Smooth muscle cell of the brain vasculature (primary cell): ENCODE results near the gene SIGLEC15.
A peak's percentile ranks its signal among the peaks of the same experiment; 100 is the strongest.
"Not testable (repeated sequence)": the region's sequence is repeated elsewhere in the genome, so short reads cannot be mapped to it uniquely, and the experiment has no call there.

Experiments used
- DNase-seq: peaks from one replicate; pipeline ENCODE4 v3.0.0-alpha.2; 2012; ENCODE audit warnings: low read depth, low spot score

Gene SIGLEC15

DNA sequence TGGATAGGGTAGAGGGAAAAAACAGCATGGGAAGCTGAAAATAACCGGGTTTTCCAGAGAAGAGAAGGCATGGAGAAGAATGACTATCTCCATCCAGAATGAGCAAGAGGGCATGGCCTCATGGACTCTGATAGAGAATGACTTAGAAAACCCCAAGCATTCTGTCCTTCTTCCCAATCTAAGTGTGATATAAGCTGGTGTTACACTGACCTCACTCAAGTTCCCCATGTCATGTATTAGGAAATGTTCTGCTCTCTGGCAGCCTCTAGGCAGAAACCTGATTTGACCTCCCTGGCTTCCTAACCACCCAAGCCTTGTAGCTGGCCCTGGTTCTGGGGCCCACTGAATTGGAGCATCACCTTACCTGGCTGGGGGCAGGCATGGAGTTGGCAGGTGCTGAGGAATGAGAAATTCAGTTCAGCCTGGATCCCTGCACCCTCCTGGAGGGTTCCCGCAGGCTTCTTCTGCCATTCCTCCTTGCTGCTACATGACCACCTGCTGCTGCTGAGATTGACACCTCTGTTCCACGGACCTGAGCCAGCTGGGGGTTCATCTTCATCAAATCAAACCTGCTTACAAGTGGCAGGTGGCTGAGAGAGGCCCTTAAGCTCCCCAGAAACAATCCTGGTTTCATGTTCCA, 5.2 kb upstream of the SIGLEC15 start:
- DNase-seq, result no peak

DNA sequence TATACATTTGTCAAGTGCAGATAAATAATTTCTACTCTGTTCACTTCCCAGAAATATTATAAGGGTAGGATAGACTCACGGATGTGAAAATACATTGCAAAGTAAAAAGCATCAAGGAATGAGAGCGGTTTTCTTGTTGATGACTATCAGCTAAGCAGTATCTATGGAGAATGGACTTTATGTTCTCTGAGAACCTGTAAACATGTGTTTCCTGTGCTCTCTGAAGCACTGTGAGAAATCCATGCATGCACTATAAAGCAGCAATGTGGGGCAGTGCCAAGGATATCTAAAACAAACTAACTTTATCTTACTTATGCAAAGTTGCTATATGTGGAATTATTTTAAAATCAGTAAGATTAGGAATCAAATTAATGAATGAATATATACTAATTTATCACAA, 4.4 kb upstream of the SIGLEC15 start:
- DNase-seq, result no peak

DNA sequence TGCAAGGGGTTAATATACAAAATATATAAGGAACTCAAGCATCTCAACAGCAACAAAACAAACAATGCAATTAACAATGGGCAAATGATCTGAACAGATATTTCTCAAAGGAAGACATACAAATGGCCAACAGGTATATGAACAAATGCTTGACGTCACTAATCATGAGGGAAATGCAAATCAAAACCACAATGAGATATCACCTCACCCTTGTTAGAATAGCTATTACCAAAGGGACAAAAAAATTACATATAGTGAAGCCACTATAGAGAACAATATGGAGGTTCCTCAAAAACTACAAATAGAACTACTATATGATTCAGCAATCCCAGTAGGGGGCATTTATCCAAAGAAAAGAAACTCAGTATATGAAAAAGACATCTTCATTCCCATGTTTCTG, 3.8 kb upstream of the SIGLEC15 start:
- no peak for DNase-seq

DNA sequence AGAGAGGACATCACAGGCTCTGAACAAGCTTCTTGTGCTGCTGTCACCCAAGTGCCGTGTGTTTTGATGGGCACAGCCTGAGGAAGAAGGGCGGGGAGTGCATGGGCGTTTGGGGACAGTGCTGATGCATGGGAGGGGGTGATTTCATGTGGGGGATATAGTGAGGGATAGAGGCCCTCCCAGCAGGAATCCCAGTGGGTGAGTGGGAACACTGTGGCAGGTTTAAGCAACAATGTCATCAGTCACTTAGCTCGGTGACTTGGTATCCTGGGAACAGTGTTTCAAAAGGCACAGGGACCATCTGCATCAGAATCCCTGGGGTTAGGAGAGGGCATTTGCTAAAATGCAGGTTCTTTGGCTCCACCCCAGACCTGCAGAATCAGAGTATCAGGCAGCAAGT, 609 bp downstream of the SIGLEC15 start:
- DNase-seq, result no peak

DNA sequence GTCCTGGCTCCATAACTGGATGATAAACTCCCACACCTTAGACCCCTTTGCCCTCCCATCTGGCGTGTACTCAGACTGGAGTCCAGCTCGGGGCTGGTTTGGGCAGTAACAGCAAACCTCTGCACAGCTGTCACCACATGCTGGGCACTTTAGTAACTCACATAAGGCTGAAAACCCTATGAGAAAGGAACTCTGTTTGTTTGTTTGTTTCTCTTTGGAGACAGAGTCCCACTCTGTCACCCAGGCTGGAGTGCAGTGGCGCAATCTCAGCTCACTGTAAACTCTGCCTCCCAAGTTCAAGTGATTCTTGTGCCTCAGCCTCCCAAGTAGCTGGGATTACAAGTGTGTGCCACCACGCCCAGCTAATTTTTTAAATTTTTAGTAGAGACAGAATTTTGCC, 1.2 kb downstream of the SIGLEC15 start:
- not testable (repeated sequence) for DNase-seq

DNA sequence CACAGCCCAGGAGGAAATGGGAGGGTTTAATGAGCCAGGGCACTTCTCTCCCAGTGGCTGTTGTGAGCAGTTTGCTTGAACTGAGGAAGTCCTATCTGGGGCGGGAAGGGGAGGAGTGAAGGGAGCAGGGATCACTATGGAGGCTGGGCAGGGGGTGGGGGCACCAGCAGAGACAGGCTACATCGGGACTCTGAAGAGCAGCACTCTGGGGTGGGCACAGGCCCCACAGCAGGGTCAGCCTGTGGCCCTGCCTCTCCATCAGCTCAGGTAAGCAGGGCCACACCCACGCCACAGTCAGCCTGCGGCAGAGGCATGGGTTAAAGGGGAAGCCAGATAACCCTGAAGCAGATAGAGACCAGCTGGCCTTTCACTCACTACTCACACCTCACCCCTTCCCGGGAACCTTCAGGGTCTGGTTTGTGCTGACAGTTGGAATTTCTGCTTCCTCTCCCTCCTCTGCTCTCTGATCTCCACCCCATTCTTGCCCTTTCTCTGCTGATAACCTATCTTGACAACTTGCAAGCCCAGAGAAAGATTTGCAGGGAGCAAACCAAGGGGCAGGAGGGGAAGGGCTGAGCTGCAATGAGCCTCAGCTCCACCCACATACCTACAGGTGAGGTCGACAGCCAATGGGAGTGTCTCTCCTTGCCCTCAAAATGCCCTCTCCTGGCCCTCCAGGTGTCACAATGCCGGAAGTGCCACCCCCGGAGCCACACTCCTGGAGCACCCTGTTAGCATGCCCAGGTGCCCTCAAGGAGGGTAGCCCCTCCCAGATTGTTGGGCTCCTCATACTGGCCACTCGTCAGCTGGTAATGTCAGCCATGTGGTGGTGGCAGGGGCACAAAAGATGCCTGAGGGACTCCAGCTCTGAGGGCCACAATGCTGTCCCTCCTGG, 3.7 kb downstream of the SIGLEC15 start:
- DNase-seq, result no peak

DNA sequence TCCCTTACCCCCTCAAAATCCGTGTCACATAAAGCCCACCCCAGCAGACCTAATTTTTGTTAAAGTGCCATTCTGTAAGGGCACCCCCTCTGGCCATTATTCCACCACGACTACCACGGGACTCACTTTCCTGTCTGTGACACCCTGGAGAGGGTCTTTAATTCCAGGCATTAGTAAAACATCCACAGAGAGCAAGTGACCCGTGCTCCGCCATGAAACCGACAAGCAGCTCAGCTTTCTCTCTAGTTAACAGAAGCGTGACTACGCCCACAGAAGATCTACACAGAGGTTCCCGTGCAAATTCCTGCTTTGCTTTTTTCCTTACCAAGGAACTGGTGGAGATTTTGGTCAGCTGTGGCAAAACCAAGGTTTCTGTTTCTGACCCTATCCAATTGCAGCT, 4.4 kb downstream of the SIGLEC15 start:
- no peak for DNase-seq

DNA sequence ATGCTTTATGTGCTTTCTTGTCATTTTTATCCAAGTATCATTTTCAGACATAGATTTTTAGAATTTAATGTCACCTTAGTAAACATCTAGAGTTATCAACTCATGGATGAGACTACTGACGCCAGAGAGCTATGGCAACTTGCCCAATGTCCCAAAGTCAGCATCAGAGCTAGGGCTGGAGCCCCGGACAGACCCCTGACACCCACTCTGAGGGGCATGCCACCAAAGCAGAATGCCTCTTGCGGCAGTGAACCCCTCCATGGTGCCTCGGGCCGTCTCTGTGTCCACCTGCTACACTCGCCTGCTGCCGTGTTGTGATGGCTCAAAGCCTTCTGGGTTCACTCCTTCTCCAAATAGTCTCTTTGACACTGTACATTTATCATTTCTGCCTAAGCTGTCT, 5.4 kb downstream of the SIGLEC15 start:
- DNase-seq, result no peak

DNA sequence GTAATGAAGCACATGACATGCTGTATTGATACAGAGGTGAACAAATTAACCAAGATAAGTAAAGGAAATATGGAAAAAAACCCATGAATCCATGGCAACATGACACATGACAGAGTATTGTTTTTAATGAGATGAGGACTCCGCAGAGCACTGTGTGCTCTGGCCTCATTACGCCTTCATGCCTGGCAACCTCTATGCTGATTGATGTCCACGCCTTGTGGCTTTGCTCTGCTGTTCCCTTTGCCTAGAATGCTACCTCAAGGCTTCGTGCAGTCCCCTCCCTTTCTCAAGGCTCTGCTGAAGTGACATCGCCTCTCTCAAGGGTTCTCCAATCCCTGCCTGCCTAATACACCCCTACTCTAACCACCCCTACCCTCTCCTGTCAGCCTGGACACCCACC, 8.4 kb downstream of the SIGLEC15 start:
- no peak for DNase-seq

DNA sequence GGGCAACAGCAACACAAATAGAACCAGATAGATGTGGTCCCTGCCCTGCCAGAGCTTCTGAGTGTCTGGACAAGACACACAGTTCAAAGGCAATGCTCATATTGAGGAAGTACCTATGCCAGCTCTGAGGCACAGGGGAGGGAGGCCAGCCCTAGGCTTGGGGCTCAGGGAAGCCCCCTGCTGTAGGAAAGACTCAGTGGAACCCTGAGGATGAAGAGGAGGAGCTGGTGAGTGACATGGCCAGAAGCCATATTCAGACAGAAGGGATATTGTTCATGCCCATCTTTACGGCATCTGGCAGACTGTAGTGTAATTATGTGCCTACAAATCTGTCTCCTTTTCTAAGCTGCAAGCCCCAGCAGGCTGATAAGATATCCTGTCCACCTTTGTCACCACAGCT, 8.8 kb downstream of the SIGLEC15 start:
- no peak for DNase-seq

DNA sequence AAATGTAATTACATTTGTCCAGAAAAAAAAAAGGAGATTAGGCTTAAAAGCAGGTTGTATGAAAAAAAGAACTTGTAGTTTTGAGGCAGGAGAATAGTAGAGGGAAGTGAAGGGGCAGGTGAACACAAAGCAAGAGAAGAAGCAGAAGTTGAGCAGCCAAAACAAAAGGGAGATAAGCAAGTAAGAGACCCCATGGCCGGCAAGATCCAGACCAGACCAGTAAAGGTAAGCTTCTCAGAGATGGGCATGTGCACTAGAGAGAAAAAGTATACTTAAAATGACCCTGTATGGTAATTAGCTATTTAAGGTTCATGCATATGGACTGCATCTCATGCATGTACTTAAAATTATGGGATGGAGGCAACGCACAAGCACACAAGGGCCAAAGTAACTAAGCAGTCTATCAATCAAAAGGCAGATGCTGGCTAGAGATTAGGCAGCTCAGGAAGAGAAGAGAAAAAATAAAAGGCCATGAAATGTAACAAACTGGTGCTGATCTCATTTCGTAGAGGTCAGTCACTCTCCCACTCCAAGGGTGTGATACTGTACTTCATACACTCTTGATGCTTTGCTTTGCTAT, 9.7 kb downstream of the SIGLEC15 start:
- no peak for DNase-seq

DNA sequence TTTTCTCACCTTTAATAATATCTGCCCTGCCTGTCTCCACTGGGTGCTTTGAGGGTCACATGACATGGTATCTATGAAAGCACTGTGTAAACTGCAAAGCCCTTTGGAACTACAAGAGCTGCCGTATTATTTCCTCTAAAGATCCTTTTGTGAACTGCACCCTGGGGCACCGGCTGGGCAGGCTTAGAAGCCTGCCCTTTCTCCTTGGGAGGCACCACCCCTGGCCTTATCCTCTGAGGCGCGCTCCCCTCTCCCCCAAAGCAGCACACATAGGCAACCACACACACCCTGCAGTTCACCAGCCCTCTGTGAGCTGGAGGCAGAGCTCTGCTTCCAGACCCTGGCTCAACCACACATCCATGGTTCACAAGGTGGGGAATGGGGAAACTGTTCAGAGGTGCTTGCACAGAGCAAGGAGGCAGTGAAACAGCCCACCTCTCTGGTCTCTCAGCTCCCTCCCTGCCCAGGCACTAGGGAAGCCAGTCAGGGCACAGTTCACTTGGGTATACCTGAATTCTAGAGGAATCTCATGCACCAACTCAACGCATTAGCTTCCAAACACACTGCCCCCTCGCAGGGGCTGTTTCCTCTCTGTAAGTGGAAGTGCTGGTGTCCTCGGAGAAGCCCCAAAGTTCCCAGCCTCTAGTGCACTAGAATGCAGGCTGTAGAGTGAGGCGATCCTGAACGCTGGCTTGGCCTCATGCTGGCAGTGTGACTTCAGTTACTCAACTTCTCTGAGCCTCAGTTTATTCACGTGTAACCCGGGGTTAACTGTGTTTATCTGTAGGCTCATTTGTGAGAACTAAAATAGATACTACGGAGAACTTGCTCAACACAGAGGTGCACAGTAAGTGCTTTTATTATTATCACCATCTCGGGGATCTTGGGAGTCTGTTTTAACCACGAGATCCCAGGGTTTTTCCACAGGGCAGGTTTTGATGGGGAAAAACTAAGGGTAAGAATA, 11.0 kb downstream of the SIGLEC15 start:
- no peak for DNase-seq

DNA sequence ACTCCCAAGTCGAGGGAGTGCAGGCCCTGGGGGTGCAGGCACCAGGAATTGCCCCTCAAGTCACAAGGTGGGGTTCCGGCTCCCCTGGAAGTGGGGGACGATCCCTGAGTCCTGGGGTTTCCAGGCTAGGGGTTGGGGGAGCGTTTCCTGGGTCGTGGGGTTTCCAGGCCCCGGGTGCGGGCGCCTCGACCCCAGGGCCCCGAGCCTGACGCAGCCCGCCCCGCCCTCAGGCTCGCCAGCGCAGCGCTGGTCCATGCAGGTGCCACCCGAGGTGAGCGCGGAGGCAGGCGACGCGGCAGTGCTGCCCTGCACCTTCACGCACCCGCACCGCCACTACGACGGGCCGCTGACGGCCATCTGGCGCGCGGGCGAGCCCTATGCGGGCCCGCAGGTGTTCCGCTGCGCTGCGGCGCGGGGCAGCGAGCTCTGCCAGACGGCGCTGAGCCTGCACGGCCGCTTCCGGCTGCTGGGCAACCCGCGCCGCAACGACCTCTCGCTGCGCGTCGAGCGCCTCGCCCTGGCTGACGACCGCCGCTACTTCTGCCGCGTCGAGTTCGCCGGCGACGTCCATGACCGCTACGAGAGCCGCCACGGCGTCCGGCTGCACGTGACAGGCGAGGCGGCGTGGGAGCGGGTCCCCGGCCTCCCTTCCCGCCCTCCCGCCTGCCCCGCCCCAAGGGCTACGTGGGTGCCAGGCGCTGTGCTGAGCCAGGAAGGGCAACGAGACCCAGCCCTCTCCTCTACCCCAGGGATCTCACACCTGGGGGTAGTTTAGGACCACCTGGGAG, 12.0 kb downstream of the SIGLEC15 start:
- DNase-seq, result no peak

DNA sequence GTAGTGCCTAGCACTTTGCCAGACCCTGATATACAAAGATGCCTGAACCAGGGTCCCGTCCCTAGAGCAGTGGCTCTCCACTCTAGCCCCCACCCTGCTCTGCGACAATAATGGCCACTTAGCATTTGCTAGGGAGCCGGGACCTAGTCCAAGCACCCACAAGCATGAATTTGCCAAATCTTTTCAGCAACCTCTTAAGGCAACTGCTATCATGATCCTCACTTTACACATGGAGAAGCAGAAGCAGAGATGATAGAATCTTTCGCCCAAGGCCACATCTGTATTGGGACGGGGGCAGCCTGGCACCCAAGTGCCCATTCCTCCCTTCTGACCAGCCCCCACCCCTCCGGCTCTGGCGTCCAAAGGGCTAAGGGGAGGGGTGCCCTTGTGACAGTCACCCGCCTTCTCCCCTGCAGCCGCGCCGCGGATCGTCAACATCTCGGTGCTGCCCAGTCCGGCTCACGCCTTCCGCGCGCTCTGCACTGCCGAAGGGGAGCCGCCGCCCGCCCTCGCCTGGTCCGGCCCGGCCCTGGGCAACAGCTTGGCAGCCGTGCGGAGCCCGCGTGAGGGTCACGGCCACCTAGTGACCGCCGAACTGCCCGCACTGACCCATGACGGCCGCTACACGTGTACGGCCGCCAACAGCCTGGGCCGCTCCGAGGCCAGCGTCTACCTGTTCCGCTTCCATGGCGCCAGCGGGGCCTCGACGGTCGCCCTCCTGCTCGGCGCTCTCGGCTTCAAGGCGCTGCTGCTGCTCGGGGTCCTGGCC, 13.0 kb downstream of the SIGLEC15 start:
- no peak for DNase-seq

DNA sequence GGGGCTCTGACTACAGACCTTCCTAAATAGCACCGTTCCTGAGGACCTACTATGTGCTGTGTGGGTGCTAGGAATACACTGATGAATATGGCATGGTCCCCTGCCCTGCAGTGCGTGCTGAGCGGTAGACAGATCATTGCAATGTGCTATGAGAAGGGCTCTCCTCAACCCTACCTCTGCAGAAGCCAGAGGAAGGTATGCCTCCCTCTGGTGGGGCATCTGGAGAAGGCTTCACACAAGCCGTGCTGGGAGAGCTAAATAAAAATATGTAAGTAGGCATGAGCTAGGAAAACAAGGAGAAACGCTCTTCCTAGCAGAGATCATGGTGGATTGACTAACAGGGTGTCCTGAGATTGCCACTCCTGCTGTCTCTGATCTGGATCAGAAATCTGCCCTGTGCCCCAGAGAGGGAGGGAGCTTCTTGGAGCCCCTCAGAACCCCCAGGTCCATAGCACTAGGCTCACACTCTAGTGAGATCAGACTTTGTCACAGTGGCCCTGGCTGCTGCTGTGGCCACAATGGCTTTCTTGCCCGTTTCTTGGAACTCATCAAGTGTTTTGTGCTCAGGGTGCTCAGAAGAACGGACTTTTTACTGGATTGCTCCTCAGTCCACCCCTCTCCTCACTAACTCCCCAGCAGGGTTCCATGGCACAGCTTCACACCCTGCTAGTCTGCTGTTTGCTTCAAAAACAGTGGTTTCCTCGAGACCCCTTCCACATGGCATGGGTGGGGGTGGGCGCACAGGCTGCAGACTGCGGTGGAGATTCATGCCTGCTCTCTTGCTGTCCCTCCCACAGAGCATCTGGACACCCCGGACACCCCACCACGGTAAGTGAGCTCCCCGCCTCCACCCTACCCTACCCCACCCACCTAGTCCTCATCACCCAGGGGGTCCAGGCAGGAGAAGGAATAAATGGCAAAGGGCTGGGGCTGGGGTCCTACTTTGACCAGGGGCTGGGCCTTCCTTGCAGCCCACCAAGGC, 14.2 kb downstream of the SIGLEC15 start:
- peak; percentile 51 for DNase-seq

DNA sequence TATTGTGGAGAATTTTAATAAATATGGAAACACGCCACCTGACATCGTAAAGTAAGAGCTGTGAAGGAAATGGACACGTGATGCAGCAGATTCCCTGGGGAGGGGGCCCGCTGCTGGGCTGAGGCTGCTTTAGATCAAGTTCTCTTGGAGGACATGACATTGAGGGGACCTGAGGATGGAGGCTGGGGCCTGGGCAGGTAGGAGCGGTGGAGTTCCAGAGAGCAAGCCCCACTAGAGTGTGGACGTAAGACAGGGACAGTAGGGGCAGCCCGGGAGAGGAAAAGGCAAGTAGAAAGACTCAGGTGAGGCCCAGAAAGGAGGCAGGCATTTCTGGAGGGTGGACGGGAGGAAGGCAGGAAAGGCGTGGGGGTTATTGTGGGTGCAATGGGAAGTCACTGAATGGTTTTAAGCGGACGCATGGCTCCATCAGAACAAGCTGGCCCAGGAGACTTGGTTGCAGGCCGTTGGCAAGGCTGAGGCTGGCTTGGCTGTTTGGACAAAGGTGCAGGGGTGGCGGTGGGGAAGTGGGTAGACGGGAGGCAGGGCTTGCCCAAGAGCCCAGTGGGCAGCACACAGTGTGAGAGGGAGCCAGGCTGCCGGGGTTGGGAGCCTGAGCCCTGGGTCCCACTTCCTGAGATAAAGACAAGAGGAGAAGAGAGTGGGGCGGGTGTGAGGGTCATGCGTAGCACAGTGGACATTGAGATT, 15.7 kb downstream of the SIGLEC15 start:
- no peak for DNase-seq

DNA sequence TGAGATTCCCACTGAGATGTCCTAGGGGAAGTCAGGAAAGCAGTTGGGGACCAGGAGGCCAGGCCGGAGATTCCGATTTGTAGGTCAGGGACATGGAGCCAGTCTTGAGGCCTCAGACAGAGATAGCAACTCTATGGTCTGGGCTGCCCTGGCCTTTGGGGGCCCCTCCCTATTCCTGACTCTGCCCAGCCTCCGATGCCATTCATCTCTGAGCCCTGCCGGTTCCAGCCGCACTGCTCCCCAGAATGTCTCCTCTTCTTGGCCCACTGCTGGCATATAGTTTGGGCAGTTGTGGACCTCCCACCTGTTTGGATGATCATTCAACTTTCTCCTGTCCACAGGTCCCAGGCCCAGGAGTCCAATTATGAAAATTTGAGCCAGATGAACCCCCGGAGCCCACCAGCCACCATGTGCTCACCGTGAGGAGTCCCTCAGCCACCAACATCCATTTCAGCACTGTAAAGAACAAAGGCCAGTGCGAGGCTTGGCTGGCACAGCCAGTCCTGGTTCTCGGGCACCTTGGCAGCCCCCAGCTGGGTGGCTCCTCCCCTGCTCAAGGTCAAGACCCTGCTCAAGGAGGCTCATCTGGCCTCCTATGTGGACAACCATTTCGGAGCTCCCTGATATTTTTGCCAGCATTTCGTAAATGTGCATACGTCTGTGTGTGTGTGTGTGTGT, 16.4 kb downstream of the SIGLEC15 start:
- DNase-seq, result no peak

DNA sequence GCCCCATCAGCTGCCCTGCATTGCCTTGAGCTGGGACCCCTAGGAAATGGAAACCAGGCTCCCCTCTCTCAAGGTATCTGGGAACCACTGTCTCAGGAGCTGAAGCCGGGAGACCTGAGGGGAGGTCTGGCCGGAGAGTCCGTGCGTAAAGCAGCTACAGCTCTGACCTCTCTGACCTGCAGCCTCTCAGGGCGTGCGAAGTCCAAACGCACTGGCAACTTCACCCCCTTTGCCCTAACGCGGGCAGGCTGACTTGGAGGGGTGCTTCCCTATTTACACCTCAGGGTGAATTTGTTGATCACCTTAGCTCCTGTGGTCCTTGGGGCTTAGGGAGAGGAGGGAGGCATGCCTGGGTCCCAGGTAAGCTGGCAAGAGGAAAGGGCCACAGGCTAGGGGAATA, 17.5 kb downstream of the SIGLEC15 start:
- no peak for DNase-seq
